Measurements from ENCODE around the gene SETD2.

- no peak for TF ChIP-seq CTCF (IDR thresholded peaks at IDR 0.05)
- no peak for TF ChIP-seq POLR2A (IDR thresholded peaks at IDR 0.05)
Measured at GRCh38 chr3:47134311-47134710, 29.6 kb downstream of the SETD2 start.

Measured in right lobe of liver (tissue), 4 donors.